ENCODE data around the gene CARD14. TPM values are rescaled to one million over a fixed set of nuclear protein-coding genes. Genes with fewer than 3 reads are reported as not detected.
"Not testable (repeated sequence)": the region's sequence is repeated elsewhere in the genome, so short reads cannot be mapped to it uniquely, and the experiment has no call there.

The CARD14 gene
- polyA plus RNA-seq, 6 donors from 2014 or later = not detected

- peak; percentile 52 to 61 for ATAC-seq (ENCODE audit: low read depth in 2 of 2)
These were observed 26.1 kb downstream of the CARD14 start for GRCh38 chr17:80195671-80196529.

GRCh38 chr17:80196652-80197051 is 26.8 kb downstream of the CARD14 start:
- Mint-ChIP-seq H3K27me3 (peaks cover 14 to 27% (median 20%) of the 10 kb centered on the region in 3 donors), H3K36me3 (peaks cover 0 to 9% of the 10 kb centered on the region in 2 donors), H3K27ac (no peak overlapping the region), H3K4me3 (no peak overlapping the region), H3K9me3 (no peaks in the 10 kb centered on the region), H3K4me1 (no peaks in the 10 kb centered on the region)
- no peak for DNase-seq
- no peak for ATAC-seq (ENCODE audit: low read depth in 2 of 2)

More at GRCh38 chr17:80195671-80196529, 26.1 kb downstream of the CARD14 start:
- Mint-ChIP-seq H3K9me3 (no peaks in the 10 kb centered on the region), H3K27me3 (peaks cover 14 to 31% (median 25%) of the 10 kb centered on the region in 3 donors), H3K27ac (peak overlapping the region in 4 of 6 donors; percentile 59 to 92 (median 88)), H3K4me1 (no peaks in the 10 kb centered on the region), H3K36me3 (peaks cover 0 to 9% of the 10 kb centered on the region in 2 donors), H3K4me3 (peak overlapping the region in 2 of 8 donors; percentile 56 to 75)
- DNase-seq = peak; percentile 53

GRCh38 chr17:80198144-80198661 is 28.4 kb downstream of the CARD14 start:
- DNase-seq (no peak), ATAC-seq (ENCODE audit: low read depth in 2 of 2) (no peak)
- peaks cover 9 to 21% (median 13%) of the 10 kb centered on the region in 3 donors for H3K27me3 Mint-ChIP-seq
- H3K27ac Mint-ChIP-seq = no peak overlapping the region
- H3K9me3 Mint-ChIP-seq = no peaks in the 10 kb centered on the region
- H3K4me3 Mint-ChIP-seq = no peak overlapping the region
- H3K4me1 Mint-ChIP-seq = peaks cover 0 to 4% (median 0%) of the 10 kb centered on the region in 3 donors
- H3K36me3 Mint-ChIP-seq = peaks cover 0 to 9% of the 10 kb centered on the region in 2 donors

- not testable (repeated sequence) for ATAC-seq (ENCODE audit: low read depth in 2 of 2); H3K9me3 Mint-ChIP-seq; H3K4me1 Mint-ChIP-seq; H3K36me3 Mint-ChIP-seq; DNase-seq; H3K4me3 Mint-ChIP-seq; H3K27ac Mint-ChIP-seq
- peaks cover 5 to 14% (median 8%) of the 10 kb centered on the region in 3 donors for H3K27me3 Mint-ChIP-seq
These were observed 29.5 kb downstream of the CARD14 start for GRCh38 chr17:80199295-80199694.

- Mint-ChIP-seq H3K27me3 (peaks cover 0 to 5% (median 0%) of the 10 kb centered on the region in 3 donors), H3K9me3 (no peaks in the 10 kb centered on the region), H3K4me1 (peaks cover 0 to 4% (median 0%) of the 10 kb centered on the region in 3 donors), H3K4me3 (no peak overlapping the region), H3K27ac (peak overlapping the region in 1 of 6 donors; percentile 11), H3K36me3 (no peaks in the 10 kb centered on the region)
- DNase-seq (no peak), ATAC-seq (ENCODE audit: low read depth in 2 of 2) (no peak)
These were observed 31.6 kb downstream of the CARD14 start for GRCh38 chr17:80201446-80201845.

GRCh38 chr17:80202197-80202596 is 32.4 kb downstream of the CARD14 start:
- no peak for DNase-seq
- ATAC-seq (ENCODE audit: low read depth in 2 of 2) = no peak
- Mint-ChIP-seq H3K9me3 (no peaks in the 10 kb centered on the region), H3K4me1 (peaks cover 0 to 4% (median 0%) of the 10 kb centered on the region in 3 donors), H3K36me3 (no peaks in the 10 kb centered on the region), H3K27me3 (peaks cover 0 to 5% (median 0%) of the 10 kb centered on the region in 3 donors), H3K4me3 (no peak overlapping the region), H3K27ac (peak overlapping the region in 1 of 6 donors; percentile 71)

GRCh38 chr17:80203471-80203963 is 33.7 kb downstream of the CARD14 start:
- peaks cover 0 to 4% (median 0%) of the 10 kb centered on the region in 3 donors for H3K4me1 Mint-ChIP-seq
- H3K36me3 Mint-ChIP-seq = no peaks in the 10 kb centered on the region
- H3K27ac Mint-ChIP-seq = no peak overlapping the region
- DNase-seq (no peak), ATAC-seq (ENCODE audit: low read depth in 2 of 2) (no peak)
- H3K9me3 Mint-ChIP-seq = no peaks in the 10 kb centered on the region
- no peaks in the 10 kb centered on the region for H3K27me3 Mint-ChIP-seq
- no peak overlapping the region for H3K4me3 Mint-ChIP-seq

- H3K36me3 Mint-ChIP-seq = no peaks in the 10 kb centered on the region
- H3K27ac Mint-ChIP-seq = no peak overlapping the region
- no peak for DNase-seq
These were observed 35.0 kb downstream of the CARD14 start for GRCh38 chr17:80204626-80205468.

GRCh38 chr17:80205811-80206210 is 36.0 kb downstream of the CARD14 start:
- DNase-seq = no peak
- H3K36me3 Mint-ChIP-seq = peaks cover 0 to 7% of the 10 kb centered on the region in 2 donors
- H3K27ac Mint-ChIP-seq = peak overlapping the region in 1 of 6 donors; percentile 30

More at GRCh38 chr17:80204626-80205468, 35.0 kb downstream of the CARD14 start:
- no peaks in the 10 kb centered on the region for H3K9me3 Mint-ChIP-seq
- ATAC-seq (ENCODE audit: low read depth in 2 of 2) = no peak
- H3K4me1 Mint-ChIP-seq = peaks cover 0 to 4% (median 0%) of the 10 kb centered on the region in 3 donors
- no peaks in the 10 kb centered on the region for H3K27me3 Mint-ChIP-seq
- H3K4me3 Mint-ChIP-seq = no peak overlapping the region

GRCh38 chr17:80208050-80208449 is 38.2 kb downstream of the CARD14 start:
- H3K27me3 Mint-ChIP-seq = no peaks in the 10 kb centered on the region
- no peak overlapping the region for H3K27ac Mint-ChIP-seq
- H3K4me3 Mint-ChIP-seq = no peak overlapping the region

More at GRCh38 chr17:80205811-80206210, 36.0 kb downstream of the CARD14 start:
- H3K4me1 Mint-ChIP-seq = peaks cover 0 to 4% (median 0%) of the 10 kb centered on the region in 3 donors
- H3K4me3 Mint-ChIP-seq = no peak overlapping the region
- no peaks in the 10 kb centered on the region for H3K9me3 Mint-ChIP-seq
- H3K27me3 Mint-ChIP-seq = no peaks in the 10 kb centered on the region
- no peak for ATAC-seq (ENCODE audit: low read depth in 2 of 2)

GRCh38 chr17:80209765-80210164 is 39.9 kb downstream of the CARD14 start:
- Mint-ChIP-seq H3K27me3 (no peaks in the 10 kb centered on the region), H3K27ac (no peak overlapping the region), H3K4me1 (peaks cover 0 to 10% (median 9%) of the 10 kb centered on the region in 3 donors), H3K4me3 (no peak overlapping the region), H3K9me3 (no peaks in the 10 kb centered on the region), H3K36me3 (peaks cover 0 to 15% of the 10 kb centered on the region in 2 donors)
- ATAC-seq (ENCODE audit: low read depth in 2 of 2) (no peak), DNase-seq (no peak)

More at GRCh38 chr17:80208050-80208449, 38.2 kb downstream of the CARD14 start:
- H3K9me3 Mint-ChIP-seq = no peaks in the 10 kb centered on the region
- H3K36me3 Mint-ChIP-seq = peaks cover 0 to 15% of the 10 kb centered on the region in 2 donors
- ATAC-seq (ENCODE audit: low read depth in 2 of 2) (no peak), DNase-seq (no peak)
- H3K4me1 Mint-ChIP-seq = peaks cover 0 to 6% (median 4%) of the 10 kb centered on the region in 3 donors

GRCh38 chr17:80210348-80211108 is 40.7 kb downstream of the CARD14 start:
- H3K36me3 Mint-ChIP-seq = peaks cover 0 to 15% of the 10 kb centered on the region in 2 donors
- H3K9me3 Mint-ChIP-seq = no peaks in the 10 kb centered on the region
- H3K27ac Mint-ChIP-seq = peak overlapping the region in 3 of 6 donors; percentile 33 to 76 (median 72)

More at GRCh38 chr17:80210348-80211108, 40.7 kb downstream of the CARD14 start:
- ATAC-seq (ENCODE audit: low read depth in 2 of 2) (no peak), DNase-seq (no peak)
- H3K27me3 Mint-ChIP-seq = no peaks in the 10 kb centered on the region
- no peak overlapping the region for H3K4me3 Mint-ChIP-seq
- H3K4me1 Mint-ChIP-seq = peaks cover 0 to 10% (median 9%) of the 10 kb centered on the region in 3 donors
